Measurements from ENCODE around the gene ZSCAN26. TPM values are rescaled to one million over a fixed set of nuclear protein-coding genes. Genes with fewer than 3 reads are reported as not detected.
"Not testable (repeated sequence)": the region's sequence is repeated elsewhere in the genome, so short reads cannot be mapped to it uniquely, and the experiment has no call there.

Gene ZSCAN26
- total RNA-seq, 6 experiments from 2014 or later: 2.7 to 8.1 (median 5.3) TPM

DNA sequence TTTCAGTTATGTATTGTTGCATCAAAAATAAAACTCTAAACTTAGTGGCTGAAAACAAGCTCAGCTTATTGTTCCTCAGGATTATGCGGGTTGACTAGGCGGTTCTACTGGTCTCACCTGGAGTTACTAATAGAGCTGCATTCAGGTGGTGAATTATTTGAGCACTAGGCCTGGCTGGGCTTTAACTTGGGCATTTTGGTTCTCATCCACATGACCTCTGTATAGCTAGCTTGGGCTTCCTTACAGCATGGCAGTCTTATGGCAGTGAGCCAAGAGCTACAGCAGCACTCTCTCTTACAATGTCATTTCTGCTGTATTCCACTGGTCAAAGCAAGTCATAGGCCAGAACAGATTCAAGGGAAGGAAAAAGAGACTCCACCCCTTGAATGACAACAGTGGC, 16.0 kb downstream of the ZSCAN26 start:
- no peak for DNase-seq
- WGBS (ENCODE audit: insufficient coverage, low coverage, low lambda C conversion rate, missing lambda C conversion rate): 92% methylated on average over 2 of the region's 2 CpGs
- Histone ChIP-seq H3K27ac (no peak overlapping the region), H3K36me3 (no peaks in the 10 kb centered on the region), H3K27me3 (no peaks in the 10 kb centered on the region), H3K4me3 (no peak overlapping the region), H3K4me1 (peaks cover 0 to 17% (median 0%) of the 10 kb centered on the region in 4 donors), H3K9me3 (no peaks in the 10 kb centered on the region)
- intact Hi-C loops (cut with DNase I): no loop called here
- no peak for ATAC-seq
- TF ChIP-seq POLR2A (IDR thresholded peaks at IDR 0.05): no peak
- no peak for TF ChIP-seq CTCF (IDR thresholded peaks at IDR 0.05)

DNA sequence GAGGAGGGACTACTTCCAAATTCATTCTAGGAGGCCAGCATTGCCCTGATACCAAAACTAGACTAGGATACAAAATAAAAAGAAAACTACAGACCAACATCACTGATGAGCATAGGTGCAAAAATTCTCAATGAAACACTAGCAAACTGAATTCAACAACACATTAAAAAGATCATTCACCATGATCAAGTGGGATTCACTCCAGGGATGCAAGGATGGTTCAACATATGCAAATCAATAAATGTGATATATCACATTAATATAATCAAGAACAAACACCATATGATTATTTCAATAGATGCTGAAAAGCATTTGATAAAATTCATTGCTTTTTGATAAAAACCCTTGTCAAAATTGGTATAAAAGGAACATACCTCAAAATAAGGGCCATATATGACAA, 24.6 kb downstream of the ZSCAN26 start:
- intact Hi-C loops (cut with DNase I): no loop called here
- H3K9me3 ChIP-seq: no peaks in the 10 kb centered on the region
- H3K4me1 ChIP-seq: peaks cover 0 to 2% (median 0%) of the 10 kb centered on the region in 4 donors
- no peak overlapping the region for H3K27ac ChIP-seq
- TF ChIP-seq POLR2A (IDR thresholded peaks at IDR 0.05) (no peak), CTCF (IDR thresholded peaks at IDR 0.05) (no peak)
- DNase-seq (no peak), ATAC-seq (no peak)
- no peak overlapping the region for H3K4me3 ChIP-seq
- H3K36me3 ChIP-seq: no peaks in the 10 kb centered on the region
- no peaks in the 10 kb centered on the region for H3K27me3 ChIP-seq

DNA sequence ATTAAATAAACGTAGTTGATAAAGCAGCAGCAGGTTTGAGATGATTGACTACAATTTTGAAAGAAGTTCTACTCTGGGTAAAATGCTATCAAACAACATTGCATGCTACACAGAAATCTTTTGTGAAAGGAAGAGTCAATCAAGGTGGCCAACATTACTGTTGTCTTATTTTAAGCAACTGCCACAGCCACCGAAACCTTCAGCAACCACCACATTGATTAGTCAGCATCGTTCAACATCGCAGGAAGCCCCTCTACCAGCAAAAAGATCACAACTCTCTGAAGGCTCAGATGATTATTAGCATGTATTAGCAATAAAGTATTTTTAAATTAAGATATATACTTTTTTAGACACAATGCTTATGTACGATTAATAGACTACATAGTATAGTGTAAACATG, 28.4 kb downstream of the ZSCAN26 start:
- no peaks in the 10 kb centered on the region for H3K4me1 ChIP-seq
- intact Hi-C loops (cut with DNase I): no loop called here
- peaks cover 0 to 2% (median 0%) of the 10 kb centered on the region in 4 donors for H3K36me3 ChIP-seq
- ATAC-seq (no peak), DNase-seq (no peak)
- no peak overlapping the region for H3K4me3 ChIP-seq
- no peaks in the 10 kb centered on the region for H3K27me3 ChIP-seq
- no peaks in the 10 kb centered on the region for H3K9me3 ChIP-seq
- no peak overlapping the region for H3K27ac ChIP-seq
- TF ChIP-seq CTCF (IDR thresholded peaks at IDR 0.05) (no peak), POLR2A (IDR thresholded peaks at IDR 0.05) (no peak)
- WGBS (ENCODE audit: insufficient coverage, low coverage, low lambda C conversion rate, missing lambda C conversion rate): 94% methylated on average over 5 of the region's 5 CpGs

GRCh38 chr6:28296520-28297060, 29.6 kb downstream of the ZSCAN26 start:
- Histone ChIP-seq H3K27ac (no peak overlapping the region), H3K4me1 (no peaks in the 10 kb centered on the region), H3K27me3 (no peaks in the 10 kb centered on the region), H3K9me3 (no peaks in the 10 kb centered on the region), H3K4me3 (no peak overlapping the region), H3K36me3 (peaks cover 0 to 2% (median 0%) of the 10 kb centered on the region in 4 donors)
- DNase-seq (no peak), ATAC-seq (no peak)
- WGBS (ENCODE audit: insufficient coverage, low coverage, low lambda C conversion rate, missing lambda C conversion rate): 75% methylated on average over 6 of the region's 7 CpGs
- intact Hi-C loops (cut with DNase I): no loop called here
- TF ChIP-seq POLR2A (IDR thresholded peaks at IDR 0.05) (no peak), CTCF (IDR thresholded peaks at IDR 0.05) (no peak)

- Histone ChIP-seq H3K9me3 (no peaks in the 10 kb centered on the region), H3K27me3 (no peaks in the 10 kb centered on the region), H3K27ac (no peak overlapping the region), H3K4me3 (no peak overlapping the region), H3K36me3 (no peaks in the 10 kb centered on the region), H3K4me1 (no peaks in the 10 kb centered on the region)
- no peak for ATAC-seq
- intact Hi-C loops (cut with DNase I): no loop called here
- TF ChIP-seq POLR2A (IDR thresholded peaks at IDR 0.05): no peak
- TF ChIP-seq CTCF (IDR thresholded peaks at IDR 0.05): no peak
- 65% methylated on average over 3 of the region's 3 CpGs for WGBS (ENCODE audit: insufficient coverage, low coverage, low lambda C conversion rate, missing lambda C conversion rate)
- no peak for DNase-seq
Measured at GRCh38 chr6:28303570-28303969, 36.6 kb downstream of the ZSCAN26 start.

GRCh38 chr6:28306363-28306762, 39.4 kb downstream of the ZSCAN26 start:
- ATAC-seq; intact Hi-C loops (cut with DNase I); H3K4me1 ChIP-seq; DNase-seq; H3K27ac ChIP-seq; H3K4me3 ChIP-seq; H3K27me3 ChIP-seq; H3K36me3 ChIP-seq; H3K9me3 ChIP-seq: not testable (repeated sequence)

Measured in right lobe of liver (tissue), 6 donors.